HG03025 (cell line): ENCODE data around the gene ABCA2.
"Not testable (repeated sequence)": the region's sequence is repeated elsewhere in the genome, so short reads cannot be mapped to it uniquely, and the experiment has no call there.

Experiments
- ATAC-seq: cut with Tn5 transposase; IDR thresholded peaks from one replicate; pipeline ENCODE4 v1.9.1; 2021; ENCODE audit warnings: mild to moderate bottlenecking, moderate library complexity; ENCODE audit not compliant: unreplicated experiment, low FRiP score

Gene ABCA2

DNA sequence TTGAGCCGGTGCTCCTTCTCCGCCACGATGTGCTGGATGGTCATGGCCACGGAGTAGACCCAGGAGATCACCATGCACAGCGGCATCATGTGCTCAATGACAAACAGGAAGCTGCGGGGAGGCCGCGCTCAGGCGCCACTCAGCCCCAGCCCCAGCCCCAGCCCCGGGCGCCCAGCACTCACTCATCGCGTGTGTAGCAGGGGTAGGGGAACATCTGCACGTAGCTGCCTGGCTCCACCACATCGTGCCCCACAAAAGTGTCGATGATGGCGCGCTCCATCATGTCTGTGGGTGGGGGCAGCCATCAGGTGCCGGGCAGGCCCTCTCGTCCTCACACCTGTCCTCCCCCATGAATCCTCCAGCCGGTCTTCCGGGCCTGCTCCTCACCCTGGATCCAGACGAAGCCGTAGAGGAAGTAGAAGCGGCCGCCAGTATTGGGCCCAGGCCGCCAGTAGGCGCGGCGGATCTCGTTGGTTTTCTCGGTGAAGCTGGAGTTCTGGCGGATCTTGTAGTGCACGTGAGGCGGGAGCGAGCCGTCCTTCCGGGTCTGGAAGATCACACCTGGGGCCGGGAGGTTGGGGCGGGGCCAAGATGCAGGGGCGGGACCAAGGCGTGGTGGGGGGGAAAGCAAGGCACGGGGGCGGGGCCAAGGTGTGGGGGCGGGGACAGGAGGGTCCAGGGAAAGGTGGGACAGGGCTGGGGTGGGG lies 10.1 kb downstream of the ABCA2 start:
- ATAC-seq, result no peak

- no peak for ATAC-seq
Observed at GRCh38 chr9:137017071-137017470, 11.0 kb downstream of the ABCA2 start.

GRCh38 chr9:137016436-137016835 lies 11.6 kb downstream of the ABCA2 start:
- no peak for ATAC-seq

DNA sequence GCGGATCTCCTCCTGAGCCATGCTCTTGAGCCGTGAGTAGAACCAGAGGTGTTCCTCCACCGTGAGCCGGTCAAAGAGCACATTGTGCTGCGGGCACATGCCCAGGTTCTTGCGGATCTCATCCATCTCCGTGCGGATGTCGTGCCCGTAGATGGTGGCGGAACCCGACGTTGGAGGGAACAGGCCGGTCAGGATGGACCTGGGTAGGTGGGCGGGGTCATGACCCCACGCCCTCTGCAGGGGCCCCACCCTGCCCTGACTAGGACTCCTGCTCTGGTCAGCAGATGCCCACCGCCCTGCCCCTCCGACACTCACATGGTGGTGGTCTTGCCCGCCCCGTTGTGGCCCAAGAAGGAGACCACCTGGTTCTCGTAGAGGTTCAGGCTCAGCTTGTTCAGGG lies 12.1 kb downstream of the ABCA2 start:
- ATAC-seq, result no peak

- ATAC-seq, result no peak
Observed at GRCh38 chr9:137015540-137015930, 12.5 kb downstream of the ABCA2 start.

DNA sequence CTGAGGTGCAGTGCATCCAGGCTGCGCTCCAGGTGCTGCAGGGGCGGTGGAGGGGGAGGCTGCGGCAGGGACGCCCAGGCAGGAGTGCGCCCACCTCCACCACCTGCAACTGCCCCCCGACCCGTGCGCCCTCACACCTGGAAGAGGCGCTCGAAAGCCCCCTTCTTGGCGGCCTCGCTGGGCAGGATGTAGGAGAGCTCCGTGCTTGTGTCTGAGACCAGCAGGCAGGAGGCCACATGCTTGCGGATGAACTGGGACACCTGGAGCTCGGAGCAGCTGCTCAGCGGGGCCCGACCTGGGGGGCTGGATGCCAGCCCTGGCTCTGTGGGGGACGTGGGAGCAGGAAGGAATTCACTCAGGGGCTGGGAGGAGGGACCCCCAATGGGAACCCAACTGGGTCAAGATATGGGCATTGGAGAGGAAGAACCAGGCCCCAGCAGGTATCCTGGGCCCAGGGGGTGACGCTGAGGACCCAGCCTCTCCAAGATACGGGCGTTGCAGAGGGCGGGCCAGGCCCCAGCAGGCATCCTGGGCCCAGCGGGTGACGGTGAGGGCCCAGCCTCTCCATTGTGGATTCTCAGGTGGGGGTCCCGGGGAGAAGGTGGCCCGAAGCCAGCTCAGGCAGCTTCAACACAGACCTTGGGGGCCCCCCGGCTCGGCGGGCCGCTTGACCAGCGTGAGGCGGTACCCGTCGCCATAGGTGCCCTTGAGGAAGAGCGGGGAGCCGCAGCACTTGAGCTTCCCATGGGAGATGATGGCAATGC lies 13.1 kb downstream of the ABCA2 start:
- ATAC-seq, result no peak

GRCh38 chr9:137014166-137014565 lies 13.9 kb downstream of the ABCA2 start:
- ATAC-seq, result no peak

- ATAC-seq, result no peak
Observed at GRCh38 chr9:137013571-137013940, 14.5 kb downstream of the ABCA2 start.

GRCh38 chr9:137012694-137013570 lies 15.1 kb downstream of the ABCA2 start:
- no peak for ATAC-seq

DNA sequence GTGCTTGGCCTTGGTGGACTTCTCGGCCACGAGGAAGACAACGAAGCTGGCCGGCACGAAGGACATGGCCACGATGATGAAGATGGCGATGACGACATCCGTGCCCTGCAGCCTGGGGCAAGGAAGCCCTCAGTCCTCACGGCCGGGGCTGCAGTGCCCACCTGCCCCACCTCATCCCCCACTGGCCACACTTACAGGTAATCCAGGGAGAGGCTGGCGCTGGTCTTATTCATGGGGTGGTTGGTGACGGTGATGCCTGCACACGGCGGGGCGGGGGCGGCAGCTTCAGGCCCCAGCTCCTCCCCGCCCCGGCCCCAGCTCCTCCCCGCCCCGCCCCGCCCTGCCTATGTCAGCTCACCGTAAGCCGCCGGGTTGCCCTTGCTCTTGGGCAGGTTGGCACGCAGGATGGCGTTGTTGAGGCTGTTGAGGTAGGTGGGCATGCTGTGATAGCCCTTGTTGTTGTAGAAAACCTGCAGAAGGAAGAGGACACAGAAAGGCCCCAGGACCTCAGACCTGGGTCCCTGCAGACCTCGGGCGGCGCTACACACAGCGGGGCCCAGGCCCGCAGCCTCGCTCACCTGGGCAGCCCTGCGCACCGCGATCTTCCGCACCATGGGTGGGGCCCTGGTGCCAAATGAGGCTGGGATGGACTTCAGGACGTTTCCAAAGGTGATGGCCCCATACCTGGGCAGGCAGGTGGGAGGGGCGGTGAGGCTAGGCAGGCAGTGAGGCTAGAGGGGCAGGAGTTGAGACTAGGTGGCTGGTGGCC lies 15.9 kb downstream of the ABCA2 start:
- ATAC-seq, result no peak

DNA sequence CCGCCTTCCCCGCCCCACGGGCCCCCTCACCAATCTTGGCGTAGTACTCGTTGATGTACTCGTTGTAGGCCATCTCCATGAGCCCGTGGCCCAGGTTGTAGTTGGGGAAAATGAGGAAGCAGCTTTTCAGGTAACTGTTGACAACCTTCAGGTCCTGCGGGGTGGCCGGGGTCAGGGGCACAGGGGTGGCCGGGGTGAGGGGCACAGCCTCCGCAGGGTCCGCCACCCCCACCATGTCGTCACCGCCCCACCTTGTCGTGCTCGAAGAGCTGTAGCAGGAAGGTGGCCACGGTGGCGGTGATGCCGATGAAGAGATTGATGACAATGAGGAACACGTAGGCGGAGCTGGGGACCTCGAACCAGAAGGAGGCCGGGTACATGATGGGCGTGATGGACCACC lies 16.9 kb downstream of the ABCA2 start:
- no peak for ATAC-seq

DNA sequence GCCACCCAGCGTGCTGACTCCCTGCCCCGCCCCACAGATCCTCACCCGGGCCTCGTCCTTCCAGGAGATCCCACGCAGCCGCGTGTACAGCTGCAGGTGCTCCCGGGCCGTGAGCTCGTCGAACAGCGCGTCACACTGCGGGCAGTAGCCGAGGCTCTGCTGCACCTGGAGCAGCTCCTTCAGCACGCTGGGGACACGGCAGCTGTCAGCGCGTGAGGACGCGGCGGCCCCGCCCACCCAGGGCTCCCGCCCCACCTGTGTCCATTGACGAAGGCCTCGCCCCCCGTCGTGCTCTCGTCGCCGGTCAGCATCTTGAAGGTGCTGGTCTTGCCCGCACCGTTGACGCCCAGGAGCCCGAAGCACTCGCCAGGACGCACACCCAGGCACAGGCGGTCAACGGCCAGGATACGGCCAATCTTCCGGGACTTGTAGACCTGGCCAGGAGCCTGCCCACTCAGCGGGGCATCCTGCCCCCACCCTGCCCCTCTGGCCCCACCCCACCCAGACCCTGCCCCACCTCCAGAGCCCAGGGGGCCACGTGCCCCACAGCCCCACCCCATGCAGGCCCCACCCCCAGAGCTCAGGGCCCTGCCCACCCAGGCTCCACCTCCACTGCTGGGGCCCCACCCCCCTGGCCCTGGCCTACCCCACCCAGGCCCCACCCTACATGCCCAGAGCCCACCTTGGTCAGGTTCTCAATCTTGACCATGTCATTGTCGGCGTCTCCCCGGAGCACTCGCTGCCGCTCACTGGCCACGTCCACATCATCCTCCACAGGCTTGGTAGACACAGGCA lies 17.9 kb downstream of the ABCA2 start:
- ATAC-seq, result no peak

DNA sequence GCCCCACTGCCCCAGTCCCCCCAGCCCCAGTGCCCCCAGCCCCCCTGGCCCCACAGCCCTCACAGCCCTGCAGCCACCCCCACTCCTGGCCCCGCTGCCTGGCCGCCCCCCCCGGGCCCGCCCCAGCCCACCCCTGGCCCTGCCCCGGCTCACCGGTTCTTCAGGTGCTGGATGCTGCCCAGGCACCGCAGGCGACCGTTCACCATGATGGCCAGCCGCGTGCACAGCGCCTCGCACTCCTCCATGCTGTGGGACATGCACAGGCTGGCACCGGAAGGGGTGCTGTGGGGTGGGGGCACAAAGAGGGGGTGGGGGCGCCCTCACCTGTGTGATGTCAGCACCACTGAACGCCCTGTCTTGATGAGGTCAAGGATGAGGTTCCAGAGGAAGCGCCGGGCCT lies 18.8 kb downstream of the ABCA2 start:
- no peak for ATAC-seq

DNA sequence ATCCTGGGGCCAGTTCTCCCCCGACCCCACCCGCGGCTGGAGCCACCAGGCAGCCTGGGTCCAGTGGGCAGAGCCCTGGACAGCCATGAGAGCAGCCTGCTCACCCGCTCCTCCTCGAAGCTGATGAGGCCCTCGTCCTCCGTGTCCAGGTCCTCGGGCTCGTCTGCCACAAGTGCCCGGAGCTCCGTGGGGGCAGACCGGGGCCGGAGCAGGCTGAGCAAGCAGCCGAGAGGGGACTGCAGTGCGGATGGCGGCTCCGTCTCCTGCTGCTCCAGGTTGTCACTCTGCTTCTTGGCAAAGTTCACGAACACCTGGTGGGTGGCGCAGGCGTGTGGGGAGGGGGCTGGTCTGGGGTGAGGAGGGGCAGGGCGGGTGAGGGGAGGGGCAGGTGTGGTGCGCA lies 19.7 kb downstream of the ABCA2 start:
- no peak for ATAC-seq

DNA sequence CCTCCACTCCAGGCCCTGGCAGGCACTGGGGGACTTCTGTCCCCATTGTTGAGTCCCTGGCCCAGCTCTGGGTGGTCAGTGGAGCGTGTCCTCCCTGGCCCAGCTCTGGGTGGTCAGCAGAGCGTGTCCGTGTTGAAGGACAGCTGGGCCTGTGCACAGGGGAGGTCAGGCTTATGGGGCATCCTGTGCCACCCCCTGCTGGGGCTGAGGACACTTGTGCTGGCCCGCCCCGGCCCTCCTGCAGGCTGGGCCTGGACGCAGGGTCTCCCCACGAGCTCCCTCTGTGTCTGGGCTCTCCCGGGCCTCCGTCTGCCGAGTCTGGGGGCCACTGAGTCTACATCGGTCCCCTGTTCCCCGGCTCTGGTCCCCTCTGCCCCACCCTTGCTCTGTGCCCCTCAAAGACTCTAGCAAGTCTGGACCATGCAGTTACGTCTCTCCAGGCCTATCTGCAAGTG lies 20.2 kb downstream of the ABCA2 start:
- no peak for ATAC-seq

DNA sequence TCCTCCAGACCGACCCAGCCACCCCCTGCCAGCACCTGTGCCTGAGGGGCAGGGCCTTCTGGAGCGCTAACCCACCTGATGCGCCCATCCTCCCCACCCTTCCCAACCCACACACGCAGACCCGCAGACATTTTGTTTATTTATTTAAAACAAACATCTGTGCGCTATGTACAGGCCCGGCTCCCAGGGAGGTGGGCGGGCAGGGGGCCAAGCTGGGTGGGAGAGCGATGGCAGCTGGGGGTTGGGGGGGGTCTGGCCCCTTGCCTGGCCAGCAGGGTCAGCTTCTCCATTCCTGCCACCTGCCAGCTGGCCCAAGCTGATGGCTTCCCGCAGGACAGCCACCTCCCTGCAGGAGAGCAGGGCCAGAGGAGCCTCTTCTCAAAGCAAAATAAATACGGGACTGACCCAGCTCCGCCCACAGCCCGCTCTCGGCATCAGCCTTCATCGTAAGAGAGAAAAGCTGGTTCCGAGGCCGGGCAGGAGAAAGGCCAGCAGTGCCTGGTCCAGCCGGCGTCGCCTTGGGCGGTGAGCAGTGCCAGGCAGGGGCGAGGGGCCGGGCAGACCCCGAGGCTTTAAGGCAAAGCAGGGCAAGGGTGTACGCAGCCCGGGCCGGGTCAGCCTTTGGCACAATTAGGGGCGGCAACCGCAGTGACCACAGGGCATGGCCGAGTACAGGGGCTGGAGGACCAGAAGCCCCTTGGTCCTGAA lies 20.8 kb downstream of the ABCA2 start:
- ATAC-seq, result no peak

GRCh38 chr9:137006116-137007003 lies 21.7 kb downstream of the ABCA2 start:
- ATAC-seq, result no peak

DNA sequence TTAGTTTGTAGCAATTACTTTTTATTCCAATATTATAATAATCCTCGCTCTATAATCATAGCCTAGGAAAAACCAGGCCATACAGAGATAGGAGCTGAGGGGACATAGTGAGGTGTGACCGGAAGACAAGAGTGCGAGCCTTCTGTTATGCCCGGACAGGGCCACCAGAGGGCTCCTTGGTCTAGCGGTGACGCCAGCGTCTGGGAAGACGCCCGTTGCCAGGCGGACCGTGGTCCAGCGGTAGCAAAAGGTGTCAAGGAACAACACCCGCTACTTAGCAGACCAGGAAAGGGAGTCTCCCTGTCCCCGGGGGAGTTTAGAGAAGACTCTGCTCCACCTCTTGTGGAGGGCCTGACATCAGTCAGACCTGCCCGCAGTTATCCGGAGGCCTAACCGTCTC lies 23.8 kb downstream of the ABCA2 start:
- ATAC-seq, result not testable (repeated sequence)
